Fibroblast of the conjunctiva (primary cell): Measurements from ENCODE around the gene GABBR2.
"Not testable (repeated sequence)": the region's sequence is repeated elsewhere in the genome, so short reads cannot be mapped to it uniquely, and the experiment has no call there.

Experiments
- DNase-seq: peaks from one replicate; pipeline ENCODE4 v3.0.0-alpha.2; 2010; ENCODE audit warnings: low read depth

The GABBR2 gene

GRCh38 chr9:98684816-98685215 lies 23.9 kb downstream of the GABBR2 start:
- not testable (repeated sequence) for DNase-seq

GRCh38 chr9:98678244-98678842 lies 30.4 kb downstream of the GABBR2 start:
- no peak for DNase-seq

GRCh38 chr9:98673681-98674080 lies 35.1 kb downstream of the GABBR2 start:
- no peak for DNase-seq

- no peak for DNase-seq
Measured at GRCh38 chr9:98667005-98667640, 41.6 kb downstream of the GABBR2 start.

- DNase-seq = no peak
Measured at GRCh38 chr9:98665501-98665900, 43.2 kb downstream of the GABBR2 start.

- no peak for DNase-seq
Measured at GRCh38 chr9:98660541-98660940, 48.2 kb downstream of the GABBR2 start.

- DNase-seq = peak; percentile 27
Measured at GRCh38 chr9:98658951-98659351, 49.8 kb downstream of the GABBR2 start.

- no peak for DNase-seq
Measured at GRCh38 chr9:98657897-98658296, 50.8 kb downstream of the GABBR2 start.

GRCh38 chr9:98656511-98656910 lies 52.2 kb downstream of the GABBR2 start:
- no peak for DNase-seq

GRCh38 chr9:98655428-98655827 lies 53.3 kb downstream of the GABBR2 start:
- not testable (repeated sequence) for DNase-seq

GRCh38 chr9:98654247-98654646 lies 54.5 kb downstream of the GABBR2 start:
- peak; percentile 4 for DNase-seq

- DNase-seq = no peak
Measured at GRCh38 chr9:98652741-98653140, 56.0 kb downstream of the GABBR2 start.

GRCh38 chr9:98652302-98652701 lies 56.4 kb downstream of the GABBR2 start:
- no peak for DNase-seq

- DNase-seq = no peak
Measured at GRCh38 chr9:98647236-98647635, 61.5 kb downstream of the GABBR2 start.

- no peak for DNase-seq
Measured at GRCh38 chr9:98644011-98644410, 64.7 kb downstream of the GABBR2 start.

- DNase-seq = no peak
Measured at GRCh38 chr9:98642661-98643312, 65.9 kb downstream of the GABBR2 start.

- DNase-seq = no peak
Measured at GRCh38 chr9:98641695-98642094, 67.0 kb downstream of the GABBR2 start.

GRCh38 chr9:98640394-98640793 lies 68.3 kb downstream of the GABBR2 start:
- no peak for DNase-seq

- no peak for DNase-seq
Measured at GRCh38 chr9:98639133-98639532, 69.6 kb downstream of the GABBR2 start.

- DNase-seq = no peak
Measured at GRCh38 chr9:98637381-98637780, 71.4 kb downstream of the GABBR2 start.

GRCh38 chr9:98635374-98635773 lies 73.4 kb downstream of the GABBR2 start:
- no peak for DNase-seq

- DNase-seq = no peak
Measured at GRCh38 chr9:98634685-98635336, 73.9 kb downstream of the GABBR2 start.

- DNase-seq = no peak
Measured at GRCh38 chr9:98632839-98633238, 75.9 kb downstream of the GABBR2 start.
